ENCODE data around the gene DAGLA.
A peak's percentile ranks its signal among the peaks of the same experiment; 100 is the strongest.

Gene DAGLA

GRCh38 chr11:61730240-61730994 lies 50.2 kb downstream of the DAGLA start:
- no peak for DNase-seq (ENCODE audit: low read depth)

GRCh38 chr11:61731211-61731951 lies 51.2 kb downstream of the DAGLA start:
- no peak for DNase-seq (ENCODE audit: low read depth)

- no peak for DNase-seq (ENCODE audit: low read depth)
Observed at GRCh38 chr11:61731952-61732675, 51.9 kb downstream of the DAGLA start.

GRCh38 chr11:61732705-61733104 lies 52.5 kb downstream of the DAGLA start:
- no peak for DNase-seq (ENCODE audit: low read depth)

GRCh38 chr11:61733120-61733978 lies 53.2 kb downstream of the DAGLA start:
- peak; percentile 26 for DNase-seq (ENCODE audit: low read depth)

GRCh38 chr11:61734767-61735166 lies 54.6 kb downstream of the DAGLA start:
- no peak for DNase-seq (ENCODE audit: low read depth)

GRCh38 chr11:61735391-61735790 lies 55.2 kb downstream of the DAGLA start:
- DNase-seq (ENCODE audit: low read depth): no peak

GRCh38 chr11:61736310-61736709 lies 56.1 kb downstream of the DAGLA start:
- no peak for DNase-seq (ENCODE audit: low read depth)

GRCh38 chr11:61737131-61737530 lies 56.9 kb downstream of the DAGLA start:
- DNase-seq (ENCODE audit: low read depth): no peak

- no peak for DNase-seq (ENCODE audit: low read depth)
Observed at GRCh38 chr11:61737636-61738386, 57.6 kb downstream of the DAGLA start.

- no peak for DNase-seq (ENCODE audit: low read depth)
Observed at GRCh38 chr11:61738776-61739175, 58.6 kb downstream of the DAGLA start.

GRCh38 chr11:61739413-61739812 lies 59.2 kb downstream of the DAGLA start:
- no peak for DNase-seq (ENCODE audit: low read depth)

GRCh38 chr11:61739966-61740365 lies 59.8 kb downstream of the DAGLA start:
- DNase-seq (ENCODE audit: low read depth): no peak

- DNase-seq (ENCODE audit: low read depth): no peak
Observed at GRCh38 chr11:61742391-61742790, 62.2 kb downstream of the DAGLA start.

GRCh38 chr11:61743486-61744095 lies 63.4 kb downstream of the DAGLA start:
- DNase-seq (ENCODE audit: low read depth): no peak

GRCh38 chr11:61744181-61744580 lies 64.0 kb downstream of the DAGLA start:
- DNase-seq (ENCODE audit: low read depth): no peak

- DNase-seq (ENCODE audit: low read depth): no peak
Observed at GRCh38 chr11:61744609-61745156, 64.5 kb downstream of the DAGLA start.

GRCh38 chr11:61745781-61746441 lies 65.7 kb downstream of the DAGLA start:
- DNase-seq (ENCODE audit: low read depth): no peak

GRCh38 chr11:61746442-61747191 lies 66.4 kb downstream of the DAGLA start:
- DNase-seq (ENCODE audit: low read depth): no peak
